CD8-positive, alpha-beta memory T cell (primary cell): ENCODE measurements around the gene TYMS. TPM values are rescaled to one million over a fixed set of nuclear protein-coding genes. Genes with fewer than 3 reads are reported as not detected.
A peak's percentile ranks its signal among the peaks of the same experiment; 100 is the strongest.

Experiments used
- CTCF ChIA-PET: fragments of 350-600 bp; sonication (Branson Sonifier 250); formaldehyde crosslinking; loops from one replicate; lab custom pipeline; 2021; ENCODE audit warnings: antibody characterized with exemption; lab: Charles Lee
- POLR2A ChIA-PET: fragments of 350-600 bp; sonication (Branson Sonifier 250); formaldehyde crosslinking; loops from one replicate; lab custom pipeline; 2021; ENCODE audit warnings: antibody characterized with exemption; lab: Charles Lee
- DNase-seq, 5 donors: peaks; one replicate each; pipeline versions ENCODE4 v3.0.0 to v3.0.0-alpha.2; 2020 to 2022; ENCODE audit warnings: mixed read lengths in 1 of 5
- H3K27ac ChIP-seq: one replicate; pipeline ENCODE4 v1.7.0; 2013; ENCODE audit warnings: low read depth, mild to moderate bottlenecking, low read length, moderate library complexity
- H3K27me3 ChIP-seq: 2 replicates; pipeline ENCODE4 v1.7.0; 2013; ENCODE audit warnings: low read length, mild to moderate bottlenecking; ENCODE audit not compliant: insufficient read depth, poor library complexity, severe bottlenecking
- H3K36me3 ChIP-seq: 2 replicates; pipeline ENCODE4 v1.7.0; 2013; ENCODE audit warnings: mild to moderate bottlenecking, low read length, moderate library complexity; ENCODE audit not compliant: insufficient read depth
- H3K4me1 ChIP-seq: 2 replicates; pipeline ENCODE4 v1.7.0; 2013; ENCODE audit warnings: mild to moderate bottlenecking, low read length, moderate library complexity; ENCODE audit not compliant: insufficient read depth
- H3K4me3 ChIP-seq: 2 replicates; pipeline ENCODE4 v1.7.0; 2013; ENCODE audit warnings: mild to moderate bottlenecking, low read length
- H3K9me3 ChIP-seq: 2 replicates; pipeline ENCODE4 v1.7.0; 2013; ENCODE audit warnings: mild to moderate bottlenecking, low read length
- H3K27ac Mint-ChIP-seq, 8 donors: one replicate each; pipeline ENCODE4 v1.8.0; 2020 to 2021; ENCODE audit warnings: mixed read lengths in 8 of 8, mild to moderate bottlenecking in 6 of 8, inconsistent platforms in 3 of 8, moderate library complexity in 3 of 8
- H3K27me3 Mint-ChIP-seq, 2 donors: one replicate each; pipeline ENCODE4 v1.8.0; 2020 to 2021; ENCODE audit warnings: mixed read lengths in 2 of 2, mild to moderate bottlenecking in 1 of 2, moderate library complexity in 1 of 2
- H3K36me3 Mint-ChIP-seq, 3 donors: one replicate each; pipeline ENCODE4 v1.8.0; 2020 to 2021; ENCODE audit warnings: mixed read lengths in 3 of 3, inconsistent platforms in 1 of 3, mild to moderate bottlenecking in 1 of 3
- H3K4me1 Mint-ChIP-seq, 3 donors: one replicate each; pipeline ENCODE4 v1.8.0; 2020 to 2021; ENCODE audit warnings: mixed read lengths in 3 of 3, inconsistent platforms in 1 of 3, mild to moderate bottlenecking in 1 of 3
- H3K4me3 Mint-ChIP-seq, 7 donors: one replicate each; pipeline ENCODE4 v1.8.0; 2020 to 2021; ENCODE audit warnings: mixed read lengths in 7 of 7, mild to moderate bottlenecking in 6 of 7, moderate library complexity in 4 of 7, inconsistent platforms in 2 of 7
- H3K9me3 Mint-ChIP-seq, 5 donors: one replicate each; pipeline ENCODE4 v1.8.0; 2020 to 2022; ENCODE audit warnings: mixed read lengths in 5 of 5, mild to moderate bottlenecking in 3 of 5, moderate library complexity in 2 of 5, inconsistent platforms in 1 of 5
- polyA plus RNA-seq: library from polyadenylated mRNA; unstranded; fragments of 300-500 nt; fragmentation: Illumina TruSeq; gene quantifications from one replicate; pipeline ENCODE4 v1.2.3, GENCODE V29; 2021
- total RNA-seq, 2 experiments: library from RNA; stranded (reverse); gene quantifications; one replicate each; pipeline ENCODE4 v1.2.3, GENCODE V29; 2021

Gene TYMS
- total and polyA plus RNA-seq, 3 experiments from 2014 or later: 2.6 to 307 (median 297) TPM

DNA sequence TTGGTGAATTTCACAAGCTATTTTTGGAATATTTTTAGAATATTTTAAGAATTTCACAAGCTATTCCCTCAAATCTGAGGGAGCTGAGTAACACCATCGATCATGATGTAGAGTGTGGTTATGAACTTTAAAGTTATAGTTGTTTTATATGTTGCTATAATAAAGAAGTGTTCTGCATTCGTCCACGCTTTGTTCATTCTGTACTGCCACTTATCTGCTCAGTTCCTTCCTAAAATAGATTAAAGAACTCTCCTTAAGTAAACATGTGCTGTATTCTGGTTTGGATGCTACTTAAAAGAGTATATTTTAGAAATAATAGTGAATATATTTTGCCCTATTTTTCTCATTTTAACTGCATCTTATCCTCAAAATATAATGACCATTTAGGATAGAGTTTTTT is 15.9 kb downstream of the TYMS start:
- CTCF ChIA-PET: interaction anchor here (1.6 kb wide), 1 partner anchor 166 kb away, joined by 4 read pairs; no protein-coding TSS in a partner anchor

DNA sequence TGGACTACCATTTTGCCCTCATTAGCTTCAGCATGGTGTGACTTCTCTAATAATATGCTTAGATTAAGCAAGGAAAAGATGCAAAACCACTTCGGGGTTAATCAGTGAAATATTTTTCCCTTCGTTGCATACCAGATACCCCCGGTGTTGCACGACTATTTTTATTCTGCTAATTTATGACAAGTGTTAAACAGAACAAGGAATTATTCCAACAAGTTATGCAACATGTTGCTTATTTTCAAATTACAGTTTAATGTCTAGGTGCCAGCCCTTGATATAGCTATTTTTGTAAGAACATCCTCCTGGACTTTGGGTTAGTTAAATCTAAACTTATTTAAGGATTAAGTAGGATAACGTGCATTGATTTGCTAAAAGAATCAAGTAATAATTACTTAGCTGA is 16.3 kb downstream of the TYMS start:
- ChIA-PET POLR2A (no interaction called here), CTCF (interaction anchor here (1.6 kb wide), 1 partner anchor 166 kb away, joined by 4 read pairs; no protein-coding TSS in a partner anchor)
- Histone ChIP-seq H3K4me3 (no peak overlapping the region), H3K27ac (no peak overlapping the region), H3K36me3 (peaks cover 7% of the 10 kb centered on the region), H3K4me1 (no peaks in the 10 kb centered on the region), H3K27me3 (no peaks in the 10 kb centered on the region), H3K9me3 (no peaks in the 10 kb centered on the region)
- H3K9me3 Mint-ChIP-seq: no peaks in the 10 kb centered on the region
- no peaks in the 10 kb centered on the region for H3K4me1 Mint-ChIP-seq
- no peaks in the 10 kb centered on the region for H3K27me3 Mint-ChIP-seq
- peaks cover 0 to 83% (median 25%) of the 10 kb centered on the region in 3 donors for H3K36me3 Mint-ChIP-seq
- DNase-seq: no peak
- H3K4me3 Mint-ChIP-seq: no peak overlapping the region
- peak overlapping the region in 1 of 8 donors; percentile 5 for H3K27ac Mint-ChIP-seq

More for the DNA sequence above, 15.9 kb downstream of the TYMS start:
- H3K36me3 ChIP-seq: peaks cover 4% of the 10 kb centered on the region
- no peaks in the 10 kb centered on the region for H3K4me1 Mint-ChIP-seq
- POLR2A ChIA-PET: no interaction called here
- H3K4me3 ChIP-seq: no peak overlapping the region
- no peaks in the 10 kb centered on the region for H3K4me1 ChIP-seq
- no peak for DNase-seq
- H3K36me3 Mint-ChIP-seq: peaks cover 0 to 83% (median 28%) of the 10 kb centered on the region in 3 donors
- no peaks in the 10 kb centered on the region for H3K9me3 Mint-ChIP-seq
- H3K9me3 ChIP-seq: no peaks in the 10 kb centered on the region
- no peaks in the 10 kb centered on the region for H3K27me3 ChIP-seq
- no peak overlapping the region for H3K27ac Mint-ChIP-seq
- no peak overlapping the region for H3K4me3 Mint-ChIP-seq
- no peak overlapping the region for H3K27ac ChIP-seq
- no peaks in the 10 kb centered on the region for H3K27me3 Mint-ChIP-seq

DNA sequence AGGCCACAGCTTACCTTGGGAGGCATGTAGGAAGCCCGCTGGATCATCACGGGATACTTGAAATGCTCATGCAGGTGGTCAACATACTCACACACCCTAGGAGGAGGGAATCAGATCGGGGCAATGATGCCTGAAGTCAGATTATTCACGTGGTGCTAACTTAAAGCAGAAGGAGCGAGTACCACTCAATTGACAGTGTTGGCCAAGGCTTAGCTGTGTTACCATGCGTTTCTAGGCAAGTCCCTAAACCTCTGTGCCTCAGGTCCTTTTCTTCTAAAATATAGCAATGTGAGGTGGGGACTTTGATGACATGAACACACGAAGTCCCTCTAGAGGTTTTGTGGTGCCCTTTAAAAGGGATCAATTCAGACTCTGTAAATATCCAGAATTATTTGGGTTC is 17.9 kb downstream of the TYMS start:
- DNase-seq: no peak
- no peaks in the 10 kb centered on the region for H3K27me3 ChIP-seq
- no peaks in the 10 kb centered on the region for H3K9me3 Mint-ChIP-seq
- H3K4me3 ChIP-seq: no peak overlapping the region
- POLR2A ChIA-PET: no interaction called here
- no peaks in the 10 kb centered on the region for H3K9me3 ChIP-seq
- H3K36me3 ChIP-seq: peaks cover 13% of the 10 kb centered on the region
- no peak overlapping the region for H3K27ac ChIP-seq
- no peak overlapping the region for H3K4me3 Mint-ChIP-seq
- H3K27me3 Mint-ChIP-seq: no peaks in the 10 kb centered on the region
- H3K36me3 Mint-ChIP-seq: peaks cover 0 to 86% (median 23%) of the 10 kb centered on the region in 3 donors
- H3K27ac Mint-ChIP-seq: peak overlapping the region in 3 of 8 donors; percentile 42 to 55 (median 47)
- no peaks in the 10 kb centered on the region for H3K4me1 Mint-ChIP-seq
- no peaks in the 10 kb centered on the region for H3K4me1 ChIP-seq
- CTCF ChIA-PET: no interaction called here

DNA sequence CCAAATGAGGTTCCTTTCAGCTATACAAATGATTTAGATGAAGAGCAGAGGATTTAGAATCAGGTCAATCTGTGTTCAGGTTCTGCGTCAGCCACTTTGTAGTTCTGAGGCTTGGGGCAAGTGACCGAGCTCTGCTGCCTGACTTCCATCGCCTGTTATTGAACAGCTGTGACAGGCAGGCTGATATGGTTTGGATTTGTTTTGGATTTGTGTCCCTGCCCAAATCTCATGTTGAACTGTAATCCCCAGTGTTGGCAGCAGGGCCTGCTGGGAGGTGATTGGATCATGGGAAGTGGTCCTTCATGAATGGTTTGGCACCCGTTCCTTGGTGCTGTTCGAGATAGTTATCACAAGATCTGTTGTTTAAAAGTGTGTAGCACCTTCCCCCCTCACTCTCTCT is 18.6 kb downstream of the TYMS start:
- CTCF ChIA-PET: no interaction called here
- Histone ChIP-seq H3K36me3 (peaks cover 13% of the 10 kb centered on the region), H3K4me3 (no peak overlapping the region), H3K9me3 (no peaks in the 10 kb centered on the region), H3K4me1 (no peaks in the 10 kb centered on the region), H3K27ac (no peak overlapping the region), H3K27me3 (no peaks in the 10 kb centered on the region)
- Mint-ChIP-seq H3K27me3 (no peaks in the 10 kb centered on the region), H3K4me3 (no peak overlapping the region), H3K27ac (peak overlapping the region in 2 of 8 donors; percentile 30 to 58), H3K4me1 (no peaks in the 10 kb centered on the region), H3K9me3 (no peaks in the 10 kb centered on the region), H3K36me3 (peaks cover 0 to 83% (median 18%) of the 10 kb centered on the region in 3 donors)
- no peak for DNase-seq
- POLR2A ChIA-PET: no interaction called here

DNA sequence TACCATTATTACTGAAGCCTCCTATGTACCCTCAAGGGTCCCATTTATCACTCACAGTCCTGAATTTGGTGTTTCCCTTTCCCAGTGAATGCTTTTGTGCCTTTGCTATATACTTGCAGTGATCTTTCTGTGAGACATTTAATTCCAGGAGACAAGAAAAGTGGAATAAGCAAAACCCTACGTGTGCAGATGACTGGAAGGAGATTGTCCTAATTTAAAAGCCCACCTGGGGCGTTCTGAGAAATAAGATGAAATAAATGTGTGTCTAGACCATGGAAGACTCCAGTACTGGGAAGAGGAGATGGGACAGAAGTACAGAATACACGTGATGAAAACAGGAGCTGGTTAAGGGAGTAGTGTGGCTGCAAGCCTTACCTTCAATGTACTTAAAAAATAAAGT is 19.3 kb downstream of the TYMS start:
- H3K27ac ChIP-seq: no peak overlapping the region
- H3K27me3 Mint-ChIP-seq: no peaks in the 10 kb centered on the region
- no peaks in the 10 kb centered on the region for H3K9me3 ChIP-seq
- no peak overlapping the region for H3K4me3 ChIP-seq
- ChIA-PET CTCF (no interaction called here), POLR2A (no interaction called here)
- peak overlapping the region in 3 of 8 donors; percentile 4 to 51 (median 51) for H3K27ac Mint-ChIP-seq
- H3K36me3 ChIP-seq: peaks cover 13% of the 10 kb centered on the region
- H3K36me3 Mint-ChIP-seq: peaks cover 3 to 84% (median 18%) of the 10 kb centered on the region in 3 donors
- H3K27me3 ChIP-seq: no peaks in the 10 kb centered on the region
- H3K4me3 Mint-ChIP-seq: no peak overlapping the region
- H3K4me1 Mint-ChIP-seq: peaks cover 3 to 5% (median 4%) of the 10 kb centered on the region in 3 donors
- H3K9me3 Mint-ChIP-seq: no peaks in the 10 kb centered on the region
- no peak for DNase-seq
- peaks cover 4% of the 10 kb centered on the region for H3K4me1 ChIP-seq

DNA sequence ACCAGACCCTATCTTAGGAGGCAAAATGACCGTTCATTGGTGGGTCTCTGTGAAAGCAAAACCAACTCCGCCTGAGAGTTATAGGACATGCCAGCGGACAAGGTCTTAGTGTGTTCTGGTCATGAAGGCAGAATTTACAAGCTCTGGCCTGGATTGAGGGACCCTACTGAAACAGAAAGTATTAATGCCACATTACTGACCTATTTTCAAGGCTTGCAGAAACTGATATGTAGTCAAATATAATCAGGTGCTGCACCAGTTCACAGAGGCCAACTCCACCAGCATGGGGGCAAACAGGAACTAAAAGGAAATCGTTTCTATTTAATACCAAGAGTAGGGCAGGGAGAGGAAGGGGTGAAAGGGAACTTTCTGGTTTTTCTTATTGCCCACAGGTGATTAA is 19.7 kb downstream of the TYMS start:
- Mint-ChIP-seq H3K4me3 (no peak overlapping the region), H3K9me3 (no peaks in the 10 kb centered on the region), H3K27me3 (no peaks in the 10 kb centered on the region), H3K27ac (peak overlapping the region in 3 of 8 donors; percentile 4 to 87 (median 50)), H3K36me3 (peaks cover 4 to 86% (median 19%) of the 10 kb centered on the region in 3 donors), H3K4me1 (peaks cover 7 to 9% (median 8%) of the 10 kb centered on the region in 3 donors)
- Histone ChIP-seq H3K27me3 (no peaks in the 10 kb centered on the region), H3K4me1 (peaks cover 8% of the 10 kb centered on the region), H3K9me3 (no peaks in the 10 kb centered on the region), H3K27ac (no peak overlapping the region), H3K36me3 (peaks cover 13% of the 10 kb centered on the region), H3K4me3 (no peak overlapping the region)
- ChIA-PET POLR2A (no interaction called here), CTCF (no interaction called here)
- DNase-seq: no peak

DNA sequence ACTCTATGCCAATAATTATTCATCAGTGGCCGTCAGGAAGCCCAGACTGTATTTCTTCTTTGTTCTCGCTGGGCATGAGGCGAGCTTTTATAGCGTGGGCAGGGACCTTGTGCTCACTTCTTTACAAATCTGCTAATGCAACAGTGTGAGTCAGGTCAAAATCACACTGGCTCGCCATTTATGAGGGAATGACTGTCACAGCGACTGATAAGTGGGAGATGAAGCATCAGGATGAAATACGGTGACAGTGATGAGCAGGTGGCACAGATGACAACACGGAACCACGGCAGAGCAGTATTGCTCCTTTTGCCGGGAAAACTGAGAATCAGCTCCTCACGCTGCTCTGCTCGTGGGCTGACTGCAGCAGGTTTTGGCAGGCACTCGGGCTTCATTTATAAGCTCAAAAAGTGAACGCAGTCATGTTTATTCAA is 20.5 kb downstream of the TYMS start:
- H3K4me3 Mint-ChIP-seq: no peak overlapping the region
- DNase-seq: no peak
- no peaks in the 10 kb centered on the region for H3K27me3 Mint-ChIP-seq
- Histone ChIP-seq H3K9me3 (no peaks in the 10 kb centered on the region), H3K36me3 (peaks cover 13% of the 10 kb centered on the region), H3K27me3 (no peaks in the 10 kb centered on the region), H3K27ac (no peak overlapping the region), H3K4me1 (peaks cover 12% of the 10 kb centered on the region), H3K4me3 (no peak overlapping the region)
- H3K36me3 Mint-ChIP-seq: peaks cover 4 to 84% (median 18%) of the 10 kb centered on the region in 3 donors
- ChIA-PET CTCF (no interaction called here), POLR2A (no interaction called here)
- H3K27ac Mint-ChIP-seq: peak overlapping the region in 1 of 8 donors; percentile 35
- H3K9me3 Mint-ChIP-seq: no peaks in the 10 kb centered on the region
- H3K4me1 Mint-ChIP-seq: peaks cover 10 to 14% (median 13%) of the 10 kb centered on the region in 3 donors

DNA sequence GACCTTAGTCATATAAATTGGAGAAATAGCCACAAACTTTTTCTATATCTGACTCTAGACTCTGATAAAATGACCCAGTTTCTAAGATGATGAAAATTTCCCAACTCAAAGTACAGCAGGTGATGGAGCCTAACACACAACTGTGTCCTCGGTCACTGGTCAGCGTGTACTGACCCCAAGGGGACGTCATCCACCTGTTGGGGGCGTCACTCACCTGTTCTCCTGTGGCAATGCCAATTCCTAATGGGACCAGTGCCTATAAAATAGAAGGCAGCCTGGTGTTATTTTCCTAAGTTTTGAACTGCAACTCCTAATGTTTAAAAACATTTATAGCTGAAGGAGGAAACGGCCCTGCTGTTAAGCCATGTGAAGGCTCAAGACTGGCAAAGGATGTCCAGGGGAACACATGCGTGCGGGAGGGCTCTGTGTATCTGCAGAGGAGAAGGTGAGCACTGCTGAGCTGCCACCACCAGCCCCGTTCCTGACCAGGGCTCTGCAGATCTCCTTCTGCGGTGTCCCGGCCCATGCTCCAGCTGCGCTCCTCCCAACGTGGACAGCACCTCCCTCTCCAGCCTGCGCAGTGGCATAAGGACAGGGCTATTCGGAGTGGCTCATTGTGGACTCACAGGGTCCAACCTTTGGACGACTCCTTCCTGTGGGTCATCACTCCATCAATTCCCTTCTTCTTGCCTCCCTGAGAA is 21.2 kb downstream of the TYMS start:
- Histone ChIP-seq H3K27ac (no peak overlapping the region), H3K36me3 (peaks cover 13% of the 10 kb centered on the region), H3K4me3 (no peak overlapping the region), H3K27me3 (no peaks in the 10 kb centered on the region), H3K9me3 (no peaks in the 10 kb centered on the region), H3K4me1 (peaks cover 12% of the 10 kb centered on the region)
- POLR2A ChIA-PET: no interaction called here
- H3K4me3 Mint-ChIP-seq: no peak overlapping the region
- peak overlapping the region in 1 of 8 donors; percentile 38 for H3K27ac Mint-ChIP-seq
- CTCF ChIA-PET: no interaction called here
- peaks cover 4 to 84% (median 18%) of the 10 kb centered on the region in 3 donors for H3K36me3 Mint-ChIP-seq
- no peak for DNase-seq
- H3K27me3 Mint-ChIP-seq: no peaks in the 10 kb centered on the region
- H3K4me1 Mint-ChIP-seq: peaks cover 10 to 17% (median 13%) of the 10 kb centered on the region in 3 donors
- no peaks in the 10 kb centered on the region for H3K9me3 Mint-ChIP-seq
